WTC11 (cell line): ENCODE results near the gene OR2M5. TPM values are rescaled to one million over a fixed set of nuclear protein-coding genes. Genes with fewer than 3 reads are reported as not detected.

Experiments used
- ATAC-seq: fragments of 200-7000 bp; cut with Tn5 transposase; 2 replicates; pipeline ENCODE4 v1.10.0; 2021; ENCODE audit warnings: mild to moderate bottlenecking, moderate library complexity
- CTCF ChIA-PET: fragments of 300-600 bp; sonication (Branson Sonifier 250); formaldehyde crosslinking; loops from one replicate; lab custom pipeline; 2021; ENCODE audit warnings: antibody characterized with exemption; lab: Charles Lee
- POLR2A ChIA-PET: fragments of 350-600 bp; sonication (Branson Sonifier 250); formaldehyde crosslinking; loops from one replicate; lab custom pipeline; 2021; ENCODE audit warnings: antibody characterized with exemption; lab: Charles Lee
- DNase-seq: peaks from one replicate; pipeline ENCODE4 v3.0.0; 2021; ENCODE audit warnings: low spot score
- H3K27ac Mint-ChIP-seq: 2 replicates; pipeline ENCODE4 v1.8.0; 2021; ENCODE audit warnings: mixed read lengths
- H3K27me3 Mint-ChIP-seq: 2 replicates; pipeline ENCODE4 v1.8.0; 2021; ENCODE audit warnings: low read depth, mild to moderate bottlenecking, moderate library complexity, mixed read lengths
- H3K36me3 Mint-ChIP-seq: 2 replicates; pipeline ENCODE4 v1.8.0; 2021; ENCODE audit warnings: mixed read lengths
- H3K4me1 Mint-ChIP-seq: 2 replicates; pipeline ENCODE4 v1.8.0; 2022; ENCODE audit warnings: mixed read lengths
- H3K4me3 Mint-ChIP-seq: 2 replicates; pipeline ENCODE4 v1.8.0; 2021; ENCODE audit warnings: mild to moderate bottlenecking, moderate library complexity, mixed read lengths
- H3K9me3 Mint-ChIP-seq: 2 replicates; pipeline ENCODE4 v1.8.0; 2021; ENCODE audit warnings: mixed read lengths
- ARID4B ChIP-seq: sonication (generic); formaldehyde crosslinking; IDR thresholded peaks from 2 replicates; pipeline ENCODE4 v1.8.0; 2023; ENCODE audit warnings: missing genetic modification reagents, mild to moderate bottlenecking, borderline replicate concordance
- ATF2 ChIP-seq: sonication (generic); formaldehyde crosslinking; IDR thresholded peaks from 2 replicates; pipeline ENCODE4 v1.8.1; 2022; ENCODE audit warnings: low read depth, missing genetic modification reagents, borderline replicate concordance
- E2F5 ChIP-seq: sonication (generic); formaldehyde crosslinking; IDR thresholded peaks from 2 replicates; pipeline ENCODE4 v1.8.1; 2022; ENCODE audit warnings: mild to moderate bottlenecking, moderate library complexity, missing genetic modification reagents
- ELF4 ChIP-seq: sonication (generic); formaldehyde crosslinking; IDR thresholded peaks from 2 replicates; pipeline ENCODE4 v1.8.1; 2022; ENCODE audit warnings: low read depth, mild to moderate bottlenecking, moderate library complexity, missing genetic modification reagents
- HMGA2 ChIP-seq: fragments of 250-450 bp; sonication (Bioruptor Pico); IDR thresholded peaks from 2 replicates; pipeline ENCODE4 v1.4.0; 2021; ENCODE audit warnings: mild to moderate bottlenecking, moderate library complexity
- JUN ChIP-seq: sonication (generic); formaldehyde crosslinking; IDR thresholded peaks from 2 replicates; pipeline ENCODE4 v1.8.0; 2023; ENCODE audit warnings: mild to moderate bottlenecking, missing genetic modification reagents
- MLX ChIP-seq: sonication (generic); formaldehyde crosslinking; IDR thresholded peaks from 2 replicates; pipeline ENCODE4 v1.8.1; 2023; ENCODE audit warnings: mild to moderate bottlenecking, missing genetic modification reagents, moderate library complexity
- NFE2L1 ChIP-seq: sonication (generic); formaldehyde crosslinking; IDR thresholded peaks from 2 replicates; pipeline ENCODE4 v1.8.1; 2023; ENCODE audit warnings: missing genetic modification reagents
- PREB ChIP-seq: sonication (generic); formaldehyde crosslinking; IDR thresholded peaks from 2 replicates; pipeline ENCODE4 v1.8.1; 2022; ENCODE audit warnings: mild to moderate bottlenecking, missing genetic modification reagents, moderate library complexity, borderline replicate concordance
- RELA ChIP-seq: sonication (generic); formaldehyde crosslinking; IDR thresholded peaks from 2 replicates; pipeline ENCODE4 v1.8.1; 2022; ENCODE audit warnings: missing genetic modification reagents, mild to moderate bottlenecking, borderline replicate concordance
- SMAD4 ChIP-seq: sonication (generic); formaldehyde crosslinking; IDR thresholded peaks from 2 replicates; pipeline ENCODE4 v1.8.0; 2022; ENCODE audit warnings: mild to moderate bottlenecking, missing genetic modification reagents
- ZNF232 ChIP-seq: sonication (generic); formaldehyde crosslinking; IDR thresholded peaks from 2 replicates; pipeline ENCODE4 v1.8.0; 2022; ENCODE audit warnings: mild to moderate bottlenecking, missing genetic modification reagents
- ZNF396 ChIP-seq: fragments of 250-450 bp; sonication (Bioruptor Pico); IDR thresholded peaks from 2 replicates; pipeline ENCODE4 v1.8.0; 2021; ENCODE audit warnings: mild to moderate bottlenecking, moderate library complexity, borderline replicate concordance
- ZNF416 ChIP-seq: fragments of 250-450 bp; sonication (Bioruptor Pico); IDR thresholded peaks from 2 replicates; pipeline ENCODE4 v1.9.0; 2021; ENCODE audit warnings: mild to moderate bottlenecking, inconsistent platforms
- ZSCAN18 ChIP-seq: fragments of 250-450 bp; sonication (Bioruptor Pico); IDR thresholded peaks from 2 replicates; pipeline ENCODE4 v2.1.2; 2022; ENCODE audit warnings: mild to moderate bottlenecking, moderate library complexity
- total RNA-seq: library from RNA; stranded (reverse); gene quantifications from 3 replicates; pipeline ENCODE4 v1.2.3, GENCODE V29; 2021

Gene OR2M5
- total RNA-seq, 1 experiment from 2014 or later = not detected

GRCh38 chr1:248102847-248103246 lies 42.1 kb upstream of the OR2M5 start:
- POLR2A ChIA-PET = no interaction called here
- Mint-ChIP-seq H3K4me1 (no peaks in the 10 kb centered on the region), H3K9me3 (peaks cover 90% of the 10 kb centered on the region), H3K27me3 (peaks cover 16% of the 10 kb centered on the region), H3K27ac (no peak overlapping the region), H3K4me3 (no peak overlapping the region), H3K36me3 (peaks cover 73% of the 10 kb centered on the region)
- DNase-seq (no peak), ATAC-seq (no peak)
- CTCF ChIA-PET = no interaction called here
- peak; percentile 88 for TF ChIP-seq HMGA2 (CRISPR knock-in tag)
- no peak for TF ChIP-seq ATF2 (CRISPR knock-in tag)

- H3K4me1 Mint-ChIP-seq = no peaks in the 10 kb centered on the region
- peaks cover 70% of the 10 kb centered on the region for H3K36me3 Mint-ChIP-seq
- TF ChIP-seq ZNF396 (no peak), JUN (no peak), ZNF232 (CRISPR knock-in tag) (no peak), MLX (no peak), RELA (no peak), PREB (CRISPR knock-in tag) (no peak), ZNF416 (CRISPR knock-in tag) (no peak), E2F5 (CRISPR knock-in tag) (no peak), ELF4 (CRISPR knock-in tag) (no peak), NFE2L1 (CRISPR knock-in tag) (no peak), ZSCAN18 (CRISPR knock-in tag) (no peak), ARID4B (CRISPR knock-in tag) (no peak), SMAD4 (CRISPR knock-in tag) (no peak)
- H3K27ac Mint-ChIP-seq = no peak overlapping the region
- ChIA-PET CTCF (no interaction called here), POLR2A (no interaction called here)
- peaks cover 85% of the 10 kb centered on the region for H3K9me3 Mint-ChIP-seq
- ATAC-seq = no peak
- no peak for DNase-seq
- peaks cover 9% of the 10 kb centered on the region; the same call in 1 of the 2 replicates for H3K27me3 Mint-ChIP-seq
- H3K4me3 Mint-ChIP-seq = no peak overlapping the region
These were observed 33.8 kb upstream of the OR2M5 start for GRCh38 chr1:248111157-248111556.
